Neural cell (in vitro differentiated cells): Measurements from ENCODE around the gene EVL. TPM values are rescaled to one million over a fixed set of nuclear protein-coding genes. Genes with fewer than 3 reads are reported as not detected.

Experiments used
- H2AFZ ChIP-seq: fragments of 200-600, 300-800 bp; sonication (generic), shearing (Covaris generic); 2 replicates; pipeline ENCODE4 v1.6.0; 2014; ENCODE audit warnings: low read depth, mild to moderate bottlenecking, antibody characterized with exemption, low read length, moderate library complexity
- H3F3A ChIP-seq: fragments of 200-600 bp; shearing (Covaris generic); 2 replicates; pipeline ENCODE4 v1.6.1; 2016; ENCODE audit warnings: mild to moderate bottlenecking, moderate library complexity, mixed read lengths, antibody characterized with exemption, low read length; ENCODE audit not compliant: insufficient read depth, poor library complexity, severe bottlenecking
- H3K27ac ChIP-seq: fragments of 200-600, 300-800 bp; sonication (generic), shearing (Covaris generic); 2 replicates; pipeline ENCODE4 v1.5.1; 2014; ENCODE audit warnings: mild to moderate bottlenecking, low read length, moderate library complexity
- H3K27me3 ChIP-seq: fragments of 300-800, 200-600 bp; sonication (generic), shearing (Covaris generic); 2 replicates; pipeline ENCODE4 v1.6.0; 2014; ENCODE audit warnings: mild to moderate bottlenecking, low read depth, low read length, moderate library complexity; ENCODE audit not compliant: insufficient read depth
- H3K36me3 ChIP-seq: fragments of 300-800, 200-600 bp; sonication (generic), shearing (Covaris generic); 2 replicates; pipeline ENCODE4 v1.5.1; 2014; ENCODE audit warnings: mild to moderate bottlenecking, antibody characterized with exemption, low read length, moderate library complexity; ENCODE audit not compliant: insufficient read depth
- H3K4me2 ChIP-seq: fragments of 300-800, 200-600 bp; sonication (generic), shearing (Covaris generic); 2 replicates; pipeline ENCODE4 v1.6.0; 2014; ENCODE audit warnings: mild to moderate bottlenecking, low read length
- H3K4me3 ChIP-seq: fragments of 300-800, 200-600 bp; sonication (generic), shearing (Covaris generic); 2 replicates; pipeline ENCODE4 v1.5.1; 2014; ENCODE audit warnings: mild to moderate bottlenecking, low read length, moderate library complexity
- H3K79me2 ChIP-seq: fragments of 200-600 bp; shearing (Covaris generic); replicated peaks from 2 replicates; pipeline ENCODE4 v1.6.0; 2014; ENCODE audit warnings: mild to moderate bottlenecking, low read length, moderate library complexity; ENCODE audit not compliant: insufficient read depth
- H3K9ac ChIP-seq: fragments of 300-800, 200-600 bp; sonication (generic), shearing (Covaris generic); 2 replicates; pipeline ENCODE4 v1.6.1; 2016; ENCODE audit warnings: mild to moderate bottlenecking, low read length, mixed read lengths
- H3K9me2 ChIP-seq: fragments of 200-600 bp; shearing (Covaris generic); 2 replicates; pipeline ENCODE4 v1.6.1; 2016; ENCODE audit warnings: mild to moderate bottlenecking, low read length, mixed read lengths; ENCODE audit not compliant: insufficient read depth
- H3K9me3 ChIP-seq: fragments of 200-600, 300-800 bp; sonication (generic), shearing (Covaris generic); 2 replicates; pipeline ENCODE4 v1.6.1; 2016; ENCODE audit warnings: mild to moderate bottlenecking, mixed run types, low read length, moderate library complexity, mixed read lengths
- H4K20me1 ChIP-seq: fragments of 200-600 bp; shearing (Covaris generic); 2 replicates; pipeline ENCODE4 v1.6.1; 2016; ENCODE audit warnings: mild to moderate bottlenecking, mixed run types; ENCODE audit not compliant: insufficient read depth
- CTCF ChIP-seq: fragments of 450-650 bp; IDR thresholded peaks from 2 replicates; pipeline ENCODE4 v1.5.1; 2014; ENCODE audit warnings: antibody characterized with exemption, mild to moderate bottlenecking, moderate library complexity; ENCODE audit not compliant: poor library complexity, severe bottlenecking
- EP300 ChIP-seq: fragments of 450-650 bp; conservative IDR thresholded peaks from 2 replicates; pipeline ENCODE4 v1.6.1; 2014; ENCODE audit warnings: antibody characterized with exemption, mild to moderate bottlenecking, moderate library complexity; ENCODE audit not compliant: poor library complexity, severe bottlenecking
- EZH2 ChIP-seq: fragments of 200-600, 300-800 bp; shearing (Covaris generic), sonication (generic); IDR thresholded peaks from 2 replicates; pipeline ENCODE4 v1.6.1; 2014; ENCODE audit warnings: antibody characterized with exemption, low read length, borderline replicate concordance, mild to moderate bottlenecking; ENCODE audit not compliant: insufficient read depth, poor library complexity, severe bottlenecking
- MXI1 ChIP-seq: fragments of 450-650 bp; conservative IDR thresholded peaks from 2 replicates; pipeline ENCODE4 v1.6.1; 2014; ENCODE audit warnings: antibody characterized with exemption, mild to moderate bottlenecking; ENCODE audit not compliant: poor library complexity, severe bottlenecking
- POLR2AphosphoS5 ChIP-seq: IDR thresholded peaks from 2 replicates; pipeline ENCODE4 v1.6.1; 2012
- RAD21 ChIP-seq: fragments of 450-650 bp; conservative IDR thresholded peaks from 2 replicates; pipeline ENCODE4 v1.6.1; 2014; ENCODE audit warnings: antibody characterized with exemption, mild to moderate bottlenecking, moderate library complexity
- REST ChIP-seq: IDR thresholded peaks from 2 replicates; pipeline ENCODE4 v1.6.1; 2012; ENCODE audit warnings: borderline replicate concordance
- SMC3 ChIP-seq: fragments of 450-650 bp; conservative IDR thresholded peaks from 2 replicates; pipeline ENCODE4 v1.6.1; 2014; ENCODE audit warnings: antibody characterized with exemption, mild to moderate bottlenecking, moderate library complexity; ENCODE audit not compliant: poor library complexity
- TAF1 ChIP-seq: IDR thresholded peaks from 2 replicates; pipeline ENCODE4 v1.6.1; 2012; ENCODE audit warnings: low read depth
- polyA plus RNA-seq: library from polyadenylated mRNA; depleted of rRNA; stranded (reverse); fragments of >200 nt; gene quantifications from 2 replicates; pipeline ENCODE4 v1.2.3, GENCODE V29; 2014

Gene EVL
- polyA plus RNA-seq, 1 donor from 2014 or later, result 387 TPM

GRCh38 chr14:100067971-100068959 is 3.0 kb downstream of the EVL start:
- no peak overlapping the region for H3K27ac ChIP-seq
- no peak overlapping the region for H3K4me3 ChIP-seq
- peaks cover 10% of the 10 kb centered on the region for H4K20me1 ChIP-seq
- H2AFZ ChIP-seq, result no peak overlapping the region
- H3K9ac ChIP-seq, result no peak overlapping the region
- no peaks in the 10 kb centered on the region for H3F3A ChIP-seq
- TF ChIP-seq SMC3 (no peak), RAD21 (no peak), MXI1 (no peak), CTCF (no peak), REST (no peak), TAF1 (no peak), POLR2AphosphoS5 (no peak), EZH2 (no peak), EP300 (no peak)
- no peaks in the 10 kb centered on the region for H3K9me3 ChIP-seq
- no peaks in the 10 kb centered on the region for H3K27me3 ChIP-seq
- no peaks in the 10 kb centered on the region for H3K36me3 ChIP-seq
- no peaks in the 10 kb centered on the region for H3K9me2 ChIP-seq
- no peak overlapping the region for H3K4me2 ChIP-seq
- peaks cover 48% of the 10 kb centered on the region for H3K79me2 ChIP-seq

- Histone ChIP-seq H3K4me2 (no peak overlapping the region), H3K9me2 (no peaks in the 10 kb centered on the region), H3K79me2 (peaks cover 55% of the 10 kb centered on the region), H3K27me3 (no peaks in the 10 kb centered on the region), H3K27ac (no peak overlapping the region), H3F3A (no peaks in the 10 kb centered on the region), H3K36me3 (no peaks in the 10 kb centered on the region), H4K20me1 (peaks cover 15% of the 10 kb centered on the region), H3K4me3 (no peak overlapping the region), H2AFZ (no peak overlapping the region), H3K9me3 (no peaks in the 10 kb centered on the region), H3K9ac (no peak overlapping the region)
- no peak for TF ChIP-seq RAD21
Measured at GRCh38 chr14:100069161-100069800, 4.1 kb downstream of the EVL start.
